Osteocyte (in vitro differentiated cells): ENCODE results near the gene FRYL. TPM values are rescaled to one million over a fixed set of nuclear protein-coding genes. Genes with fewer than 3 reads are reported as not detected.

Experiments used
- DNase-seq: peaks from one replicate; pipeline ENCODE4 v3.0.0; 2021; ENCODE audit warnings: mixed read lengths; ENCODE audit not compliant: unreplicated experiment; ENCODE audit errors: extremely low spot score
- H3K27ac Mint-ChIP-seq: one replicate; pipeline ENCODE4 v1.8.0; 2021; ENCODE audit warnings: mild to moderate bottlenecking, mixed read lengths; ENCODE audit not compliant: unreplicated experiment
- H3K27me3 Mint-ChIP-seq: one replicate; pipeline ENCODE4 v1.8.0; 2021; ENCODE audit warnings: mixed read lengths; ENCODE audit not compliant: unreplicated experiment
- H3K36me3 Mint-ChIP-seq: one replicate; pipeline ENCODE4 v1.8.0; 2021; ENCODE audit warnings: mixed read lengths; ENCODE audit not compliant: unreplicated experiment
- H3K4me1 Mint-ChIP-seq: one replicate; pipeline ENCODE4 v1.8.0; 2021; ENCODE audit warnings: mixed read lengths; ENCODE audit not compliant: unreplicated experiment
- H3K4me3 Mint-ChIP-seq: one replicate; pipeline ENCODE4 v1.8.0; 2021; ENCODE audit warnings: mild to moderate bottlenecking, moderate library complexity, mixed read lengths; ENCODE audit not compliant: unreplicated experiment
- H3K9me3 Mint-ChIP-seq: one replicate; pipeline ENCODE4 v1.8.0; 2021; ENCODE audit warnings: mixed read lengths; ENCODE audit not compliant: unreplicated experiment
- CTCF ChIP-seq: fragments of 200-600 bp; sonication (generic); IDR thresholded peaks from 2 replicates; pipeline ENCODE4 v1.5.0; 2021; ENCODE audit warnings: antibody characterized with exemption, mild to moderate bottlenecking, moderate library complexity
- total RNA-seq: library from RNA; stranded (reverse); gene quantifications from 2 replicates; pipeline ENCODE4 v1.2.1, GENCODE V29; 2021

FRYL gene
- total RNA-seq, 1 donor from 2014 or later: 61.9 TPM

- TF ChIP-seq CTCF: no peak
- Mint-ChIP-seq H3K36me3 (peaks cover 4% of the 10 kb centered on the region), H3K4me1 (peaks cover 46% of the 10 kb centered on the region), H3K27me3 (no peaks in the 10 kb centered on the region), H3K9me3 (peaks cover 8% of the 10 kb centered on the region), H3K4me3 (no peak overlapping the region), H3K27ac (no peak overlapping the region)
- DNase-seq: no peak
These were observed 52.2 kb downstream of the FRYL start for GRCh38 chr4:48727666-48728459.

GRCh38 chr4:48725414-48725813 is 54.7 kb downstream of the FRYL start:
- H3K27ac Mint-ChIP-seq: peak overlapping the region; percentile 62
- H3K4me1 Mint-ChIP-seq: peaks cover 56% of the 10 kb centered on the region
- H3K27me3 Mint-ChIP-seq: no peaks in the 10 kb centered on the region
- peaks cover 8% of the 10 kb centered on the region for H3K9me3 Mint-ChIP-seq
- TF ChIP-seq CTCF: no peak
- DNase-seq: no peak
- H3K36me3 Mint-ChIP-seq: peaks cover 4% of the 10 kb centered on the region
- no peak overlapping the region for H3K4me3 Mint-ChIP-seq

GRCh38 chr4:48722509-48723446 is 57.3 kb downstream of the FRYL start:
- Mint-ChIP-seq H3K27me3 (no peaks in the 10 kb centered on the region), H3K27ac (peak overlapping the region; percentile 56), H3K4me3 (no peak overlapping the region), H3K4me1 (peaks cover 48% of the 10 kb centered on the region), H3K9me3 (peaks cover under 1% of the 10 kb centered on the region), H3K36me3 (no peaks in the 10 kb centered on the region)
- no peak for DNase-seq
- TF ChIP-seq CTCF: no peak

GRCh38 chr4:48720459-48720858 is 59.6 kb downstream of the FRYL start:
- no peak overlapping the region for H3K4me3 Mint-ChIP-seq
- H3K27ac Mint-ChIP-seq: no peak overlapping the region
- no peaks in the 10 kb centered on the region for H3K9me3 Mint-ChIP-seq
- no peaks in the 10 kb centered on the region for H3K27me3 Mint-ChIP-seq
- DNase-seq: no peak
- H3K4me1 Mint-ChIP-seq: peaks cover 27% of the 10 kb centered on the region
- TF ChIP-seq CTCF: no peak
- no peaks in the 10 kb centered on the region for H3K36me3 Mint-ChIP-seq
